ENCODE measurements around the gene C14orf93.

C14orf93 gene

DNA sequence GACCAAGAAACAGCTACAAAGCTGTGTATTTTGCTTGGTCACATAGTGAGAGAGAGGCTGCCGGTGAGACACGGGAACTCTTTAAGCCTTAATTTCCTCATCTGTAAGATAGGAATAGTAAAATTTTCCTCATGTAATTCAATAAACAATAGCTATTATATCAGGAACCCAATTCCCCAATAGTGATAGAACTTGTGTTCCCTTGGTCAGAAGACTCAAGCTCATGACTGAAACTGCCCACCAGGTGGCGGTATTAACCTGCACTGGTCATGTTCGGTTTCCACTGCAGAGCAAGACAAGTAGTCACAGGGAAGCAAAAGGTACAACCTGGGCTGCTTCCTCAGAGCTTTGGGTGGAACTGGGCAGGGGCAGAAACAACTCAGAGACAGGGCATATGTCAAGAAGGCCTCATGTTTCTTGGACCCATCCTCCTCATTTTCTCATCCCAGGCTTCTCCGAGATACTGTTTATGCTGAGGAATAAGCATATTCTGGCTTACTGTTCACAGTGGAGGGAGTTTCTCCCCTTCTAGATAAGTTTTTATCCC is 23.4 kb downstream of the C14orf93 start:
- DNase-seq: peak; percentile 82

- DNase-seq: no peak
Observed at GRCh38 chr14:22985894-22986507, 23.9 kb downstream of the C14orf93 start.

GRCh38 chr14:22984959-22985658 is 24.8 kb downstream of the C14orf93 start:
- DNase-seq: no peak

- peak; percentile 86 for DNase-seq
Observed at GRCh38 chr14:22982477-22983245, 27.3 kb downstream of the C14orf93 start, which contains the start of gene AJUBA. Gene AJUBA (minus strand): TSS chr14:22982551. CDS start chr14:22982266, 285 bp downstream.

GRCh38 chr14:22981876-22982476 is 28.0 kb downstream of the C14orf93 start:
- DNase-seq: no peak

GRCh38 chr14:22981090-22981875 is 28.7 kb downstream of the C14orf93 start:
- no peak for DNase-seq

DNA sequence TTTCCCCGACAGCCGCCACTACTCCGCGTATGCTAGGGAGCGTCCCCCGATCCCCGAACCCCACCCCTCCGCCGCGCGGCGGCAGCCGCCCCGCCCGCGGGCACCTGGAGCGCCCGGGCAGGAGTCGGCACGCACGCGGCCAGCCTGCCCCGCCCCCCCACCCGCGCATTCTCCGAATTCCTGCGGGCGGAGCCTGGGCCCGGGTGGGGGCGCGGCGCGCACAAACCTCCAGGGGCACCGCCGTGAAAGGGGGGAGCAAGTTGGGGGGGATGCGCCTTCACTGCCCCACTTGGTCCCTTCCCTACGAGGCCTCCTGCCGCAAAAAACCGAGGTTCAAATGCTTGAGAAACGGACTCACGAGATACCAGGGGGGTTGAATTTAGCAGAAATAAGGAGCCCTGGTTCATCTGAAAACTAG is 29.3 kb downstream of the C14orf93 start:
- DNase-seq: no peak

DNA sequence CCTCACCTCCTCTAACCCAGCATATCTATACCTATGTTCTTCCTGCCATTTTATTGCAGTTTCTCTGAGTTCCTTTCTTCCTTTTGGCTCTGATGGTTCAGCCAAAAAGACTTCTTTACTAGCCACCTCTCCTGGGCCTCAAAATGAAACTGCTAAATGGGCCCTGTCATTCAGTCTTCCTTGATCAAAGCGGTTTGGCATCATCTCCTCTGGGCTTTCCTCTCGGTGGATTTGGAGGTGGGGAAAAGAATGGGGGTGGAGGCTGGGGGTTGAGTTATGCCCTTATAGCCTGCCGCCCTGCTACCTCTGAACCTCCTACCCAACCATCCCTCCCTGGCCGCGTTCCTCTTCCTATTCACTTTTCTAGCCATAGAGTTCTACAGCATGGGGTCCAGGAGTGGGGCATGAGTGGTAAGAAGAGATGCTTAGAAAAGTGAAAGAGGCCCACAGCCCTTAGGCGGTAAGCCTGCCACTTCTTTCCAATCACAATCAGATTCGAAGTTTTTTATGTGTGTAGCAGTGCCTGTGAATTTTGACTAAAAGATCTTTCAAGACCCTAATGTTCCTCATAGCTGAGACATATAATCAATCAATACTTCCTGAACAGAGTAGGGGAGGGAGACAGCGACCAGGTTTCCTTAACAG is 30.1 kb downstream of the C14orf93 start:
- DNase-seq: no peak

DNA sequence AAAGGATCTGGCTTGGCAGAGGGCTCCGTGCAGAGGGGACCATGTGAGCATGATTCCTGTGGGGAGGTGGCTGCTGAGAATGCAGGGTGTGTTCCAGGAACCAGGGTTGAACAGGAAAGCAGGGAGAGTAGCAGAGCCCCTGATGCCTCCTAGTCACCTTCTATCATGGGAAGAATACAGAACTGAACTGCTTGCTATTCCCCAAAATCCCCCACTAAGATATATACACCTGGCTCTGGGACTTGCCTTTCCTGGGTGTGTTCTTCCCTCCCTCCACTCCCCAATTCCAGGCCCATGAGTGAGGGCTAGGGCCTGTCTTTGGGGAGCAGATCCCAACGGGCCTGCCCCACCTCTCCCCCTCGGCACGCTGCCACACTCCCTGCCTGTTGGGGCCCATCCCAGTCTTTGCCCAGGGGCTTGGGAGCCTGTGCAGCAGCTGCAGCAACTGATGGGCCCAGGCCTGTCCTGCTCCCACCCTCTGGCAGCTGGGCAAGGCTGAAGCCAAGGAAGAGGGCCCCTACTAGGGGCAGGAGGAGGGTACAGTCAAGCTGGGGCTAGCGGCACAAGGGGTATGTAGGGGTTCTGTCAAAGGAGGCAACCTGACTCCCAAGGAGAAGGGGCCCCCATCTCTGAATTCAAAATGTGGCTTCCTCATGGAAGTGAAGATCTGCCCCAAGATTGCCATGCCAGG is 30.8 kb downstream of the C14orf93 start:
- DNase-seq: no peak

DNA sequence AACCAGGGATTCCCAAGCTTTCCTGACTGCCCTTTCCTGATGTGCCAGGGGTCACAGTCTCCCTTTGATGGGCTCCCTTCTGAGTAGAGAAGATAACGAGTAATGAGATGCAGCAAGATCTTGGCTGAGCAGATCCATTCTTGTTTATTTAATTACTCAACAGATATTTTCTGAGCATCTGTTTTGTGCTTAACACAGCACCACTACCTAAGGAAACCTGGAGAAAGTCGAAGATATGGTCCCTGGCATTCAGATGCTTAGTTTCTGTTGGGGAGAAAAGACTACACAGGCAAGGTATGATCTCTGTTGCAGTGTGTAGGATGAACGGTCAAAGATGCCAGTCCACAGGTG is 31.5 kb downstream of the C14orf93 start:
- DNase-seq: no peak

DNA sequence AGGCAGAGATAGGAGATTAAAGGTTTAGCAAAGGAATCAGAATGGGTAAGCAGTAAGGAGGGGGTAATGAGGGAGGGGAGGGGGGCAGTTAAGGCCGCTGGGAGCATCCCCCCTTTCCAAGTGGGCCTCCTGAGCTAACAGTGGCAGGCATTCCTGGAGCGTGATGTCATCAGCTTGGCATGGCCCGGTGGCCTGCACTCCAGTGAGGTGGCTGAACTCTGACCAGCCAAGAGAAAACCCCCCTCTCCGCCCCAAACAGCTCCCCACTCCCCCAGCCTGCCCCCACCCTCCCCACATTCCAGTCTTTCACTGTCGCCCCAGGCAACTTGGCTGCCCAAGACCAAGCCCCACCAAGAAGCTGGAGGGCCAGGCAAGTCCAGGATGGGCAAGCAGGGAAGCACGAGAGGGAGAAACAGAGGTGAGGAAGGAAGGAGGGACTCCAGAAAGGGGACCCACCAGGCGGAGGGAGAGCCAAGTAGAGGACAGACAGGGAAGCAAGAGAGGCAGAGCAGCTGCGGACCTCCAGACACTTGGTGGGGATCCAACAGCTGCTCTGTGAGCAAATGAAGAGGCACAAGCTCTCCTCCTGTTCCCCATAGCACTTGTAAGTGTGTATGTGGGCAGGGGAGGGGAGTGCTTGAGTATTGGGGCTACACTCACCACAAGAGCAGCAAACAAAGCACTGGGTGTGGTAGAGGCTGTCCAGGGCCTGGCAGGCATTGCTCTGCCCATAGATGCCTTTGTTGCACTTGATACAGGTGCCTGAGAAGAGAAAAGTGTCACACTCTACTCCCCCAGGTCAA is 32.1 kb downstream of the C14orf93 start:
- DNase-seq: peak; percentile 59

- peak; percentile 30 for DNase-seq
Observed at GRCh38 chr14:22977434-22977683, 32.6 kb downstream of the C14orf93 start.

GRCh38 chr14:22976620-22977433 is 33.1 kb downstream of the C14orf93 start:
- peak; percentile 82 for DNase-seq

DNA sequence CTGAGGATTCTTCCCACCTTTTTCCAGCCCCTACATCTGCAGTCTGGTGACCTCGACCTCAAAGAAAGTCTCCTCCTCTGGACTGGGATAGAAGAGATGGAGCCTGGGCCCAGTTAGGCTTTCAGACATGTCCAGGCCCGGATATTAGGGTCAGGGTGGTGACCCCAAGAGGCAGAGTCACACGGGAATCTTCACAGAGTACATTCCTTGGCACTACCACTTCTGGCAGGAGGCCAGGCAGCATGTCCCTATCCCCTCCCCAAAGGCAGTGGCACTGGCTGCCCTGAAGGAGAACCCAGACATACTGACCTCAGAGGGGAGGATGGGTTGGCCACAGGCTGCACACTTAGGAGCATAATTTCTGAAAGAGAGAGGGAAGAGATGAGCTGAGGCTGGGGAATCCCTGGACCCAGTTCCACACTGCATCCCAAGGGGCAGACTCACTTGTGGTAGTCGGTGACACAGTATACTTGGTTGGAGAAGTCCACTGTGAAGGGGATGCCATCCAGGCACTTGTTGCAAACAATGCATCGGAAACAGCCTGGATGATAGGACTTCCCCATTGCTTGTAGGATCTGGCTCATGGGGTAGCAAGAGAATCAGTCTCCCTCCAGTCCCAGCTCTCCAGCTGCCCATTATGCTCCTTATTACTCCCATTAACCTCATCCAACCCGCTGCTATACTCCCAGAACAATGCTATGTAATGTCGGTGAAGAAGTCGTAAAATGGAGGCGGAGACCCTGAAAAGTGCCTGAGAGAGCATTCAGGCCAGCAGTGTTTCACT is 35.2 kb downstream of the C14orf93 start:
- DNase-seq: no peak

- DNase-seq: peak; percentile 66
Observed at GRCh38 chr14:22973217-22974032, 36.5 kb downstream of the C14orf93 start.

DNA sequence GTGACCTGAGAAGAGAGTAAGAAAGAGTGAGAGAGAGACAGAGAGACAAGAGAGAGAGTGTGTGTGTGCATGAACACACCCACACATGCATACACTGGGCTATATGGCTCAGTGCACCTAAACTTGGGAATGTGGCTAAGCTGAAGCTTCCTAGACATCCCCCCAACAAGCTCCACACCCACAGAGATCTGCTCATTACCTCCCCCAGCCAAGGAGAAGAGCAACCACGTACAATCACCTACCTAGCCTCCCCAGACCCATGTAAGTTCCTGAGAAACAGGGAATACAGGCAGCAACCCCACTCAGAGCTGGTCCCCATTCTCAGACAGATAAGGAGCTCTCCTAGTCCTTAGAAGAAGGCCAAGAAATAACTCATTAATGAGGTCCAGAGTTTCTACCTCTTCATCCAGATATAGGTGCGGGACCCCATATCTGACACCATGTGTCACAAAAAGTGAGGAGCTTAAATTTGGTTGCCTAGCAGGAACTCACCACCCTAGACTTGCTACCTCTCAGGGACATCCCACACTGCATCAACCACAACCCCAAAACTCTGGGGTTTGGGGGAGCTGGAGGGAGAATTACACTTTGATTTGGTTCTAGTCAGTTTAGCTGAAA is 37.5 kb downstream of the C14orf93 start:
- DNase-seq: no peak

- no peak for DNase-seq
Observed at GRCh38 chr14:22971152-22971551, 38.8 kb downstream of the C14orf93 start.
